Measurements from ENCODE around the gene SPOCK3. TPM values are rescaled to one million over a fixed set of nuclear protein-coding genes. Genes with fewer than 3 reads are reported as not detected.

SPOCK3 gene
- total RNA-seq, 2 experiments from 2014 or later, result not detected

- Histone ChIP-seq H3K4me3 (ENCODE audit: low read depth, low read length, poor library complexity, severe bottlenecking) (no peak overlapping the region), H3K79me2 (ENCODE audit: insufficient read depth, low read depth, low read length) (no peaks in the 10 kb centered on the region), H2AFZ (ENCODE audit: low read length) (no peak overlapping the region), H3K4me2 (ENCODE audit: low read length) (no peak overlapping the region), H4K20me1 (ENCODE audit: insufficient read depth, low read length) (no peaks in the 10 kb centered on the region), H3K9me3 (ENCODE audit: low read length) (no peaks in the 10 kb centered on the region), H3K36me3 (ENCODE audit: insufficient read depth, low read length) (no peaks in the 10 kb centered on the region), H3K4me1 (ENCODE audit: insufficient read depth, low read length, poor library complexity, severe bottlenecking) (no peaks in the 10 kb centered on the region), H3K9me2 (ENCODE audit: insufficient read depth, low read length) (no peaks in the 10 kb centered on the region), H3K27ac (ENCODE audit: low read depth, low read length, poor library complexity, severe bottlenecking) (no peak overlapping the region)
- TF ChIP-seq CTCF (conservative IDR thresholded peaks at IDR 0.05; ENCODE audit: low read length) (no peak), EZH2phosphoT487 (IDR thresholded peaks at IDR 0.05; ENCODE audit: borderline replicate concordance, low read depth, low read length) (no peak)
- no peak for DNase-seq (ENCODE audit: low spot score)
- POLR2A ChIA-PET, result no interaction called here
- CTCF ChIA-PET (ENCODE audit: unreplicated experiment), result no interaction called here
- intact Hi-C loops (cut with micrococcal nuclease; ENCODE audit: unreplicated experiment), result no loop called here
- no TSS peak for BruUV-seq (replicated peaks)
Measured at GRCh38 chr4:167274351-167274750, 40.1 kb upstream of the SPOCK3 start.

GRCh38 chr4:167265231-167265630, 30.9 kb upstream of the SPOCK3 start:
- Histone ChIP-seq H3K9me2 (ENCODE audit: insufficient read depth, low read length) (no peaks in the 10 kb centered on the region), H3K79me2 (ENCODE audit: insufficient read depth, low read depth, low read length) (no peaks in the 10 kb centered on the region), H3K36me3 (ENCODE audit: insufficient read depth, low read length) (no peaks in the 10 kb centered on the region), H3K4me1 (ENCODE audit: insufficient read depth, low read length, poor library complexity, severe bottlenecking) (no peaks in the 10 kb centered on the region), H2AFZ (ENCODE audit: low read length) (no peak overlapping the region), H3K4me2 (ENCODE audit: low read length) (no peak overlapping the region), H3K9me3 (ENCODE audit: low read length) (no peaks in the 10 kb centered on the region), H3K27ac (ENCODE audit: low read depth, low read length, poor library complexity, severe bottlenecking) (no peak overlapping the region), H3K4me3 (ENCODE audit: low read depth, low read length, poor library complexity, severe bottlenecking) (no peak overlapping the region), H4K20me1 (ENCODE audit: insufficient read depth, low read length) (no peaks in the 10 kb centered on the region)
- no peak for DNase-seq (ENCODE audit: low spot score)
- ChIA-PET POLR2A (interaction anchor here (0.7 kb wide), 1 partner anchor 45 kb away, joined by 4 read pairs; no protein-coding TSS in a partner anchor), CTCF (ENCODE audit: unreplicated experiment) (no interaction called here)
- no peak for TF ChIP-seq CTCF (conservative IDR thresholded peaks at IDR 0.05; ENCODE audit: low read length)
- intact Hi-C loops (cut with micrococcal nuclease; ENCODE audit: unreplicated experiment), result no loop called here
- BruUV-seq (replicated peaks), result no TSS peak

- Histone ChIP-seq H4K20me1 (ENCODE audit: insufficient read depth, low read length) (no peaks in the 10 kb centered on the region), H2AFZ (ENCODE audit: low read length) (no peak overlapping the region), H3K36me3 (ENCODE audit: insufficient read depth, low read length) (no peaks in the 10 kb centered on the region), H3K4me1 (ENCODE audit: insufficient read depth, low read length, poor library complexity, severe bottlenecking) (no peaks in the 10 kb centered on the region), H3K9me2 (ENCODE audit: insufficient read depth, low read length) (no peaks in the 10 kb centered on the region), H3K27ac (ENCODE audit: low read depth, low read length, poor library complexity, severe bottlenecking) (no peak overlapping the region), H3K79me2 (ENCODE audit: insufficient read depth, low read depth, low read length) (no peaks in the 10 kb centered on the region), H3K4me3 (ENCODE audit: low read depth, low read length, poor library complexity, severe bottlenecking) (no peak overlapping the region), H3K9me3 (ENCODE audit: low read length) (no peaks in the 10 kb centered on the region), H3K4me2 (ENCODE audit: low read length) (no peak overlapping the region)
- ChIA-PET CTCF (ENCODE audit: unreplicated experiment) (no interaction called here), POLR2A (no interaction called here)
- intact Hi-C loops (cut with micrococcal nuclease; ENCODE audit: unreplicated experiment), result no loop called here
- DNase-seq (ENCODE audit: low spot score), result no peak
- no TSS peak for BruUV-seq (replicated peaks)
- no peak for TF ChIP-seq CTCF (conservative IDR thresholded peaks at IDR 0.05; ENCODE audit: low read length)
- no peak for TF ChIP-seq EZH2phosphoT487 (IDR thresholded peaks at IDR 0.05; ENCODE audit: borderline replicate concordance, low read depth, low read length)
Measured at GRCh38 chr4:167248271-167248670, 14.0 kb upstream of the SPOCK3 start.
